H1 (cell line): Measurements from ENCODE around the gene MPPED1. TPM values are rescaled to one million over a fixed set of nuclear protein-coding genes. Genes with fewer than 3 reads are reported as not detected.

ENCODE experiments used
- BRCA1 ChIP-seq: IDR thresholded peaks from 2 replicates; pipeline ENCODE4 v1.6.1; 2012; ENCODE audit warnings: low read depth, low read length, improper control_type of control experiment
- CBX5 ChIP-seq: fragments of 300-800, 300-1000 bp; sonication (generic); IDR thresholded peaks from 2 replicates; pipeline ENCODE4 v1.7.1; 2016; ENCODE audit warnings: antibody characterized with exemption, low read length, low read depth
- CREB1 ChIP-seq: IDR thresholded peaks from 2 replicates; pipeline ENCODE4 v1.6.1; 2012; ENCODE audit warnings: inconsistent platforms
- POU5F1 ChIP-seq: IDR thresholded peaks from 2 replicates; pipeline ENCODE4 v1.6.1; 2011; ENCODE audit warnings: low read depth, mild to moderate bottlenecking, low read length, moderate library complexity
- TCF12 ChIP-seq: IDR thresholded peaks from 2 replicates; pipeline ENCODE4 v1.6.1; 2011; ENCODE audit warnings: low read depth, mild to moderate bottlenecking, low read length
- polyA plus RNA-seq, 7 experiments: library from polyadenylated mRNA; depleted of rRNA in 3 of 7; stranded (reverse) in 5 of 7; unstranded in 2 of 7; fragments of >200 nt in 5 of 7; fragments of 200-250 nt in 2 of 7; gene quantifications; 1 replicate in 5 of 7; 2 replicates in 1 of 7; 4 replicates in 1 of 7; pipeline versions ENCODE4 v1.2.1 to v1.2.3, GENCODE V29; 2011 to 2013; ENCODE audit warnings: missing spikeins in 2 of 7, mixed read lengths in 2 of 7
- total RNA-seq: library from RNA; stranded (reverse); fragmentation: NEBNext Ultra II Directional; extraction: Animal tissue kit (Norgen Biotek cat#: 25700); gene quantifications from 2 replicates; pipeline ENCODE4 v1.2.1, GENCODE V29; 2021

Gene MPPED1
- total and polyA plus RNA-seq, 2 of the 8 experiments (the other 6 are each of a cell fraction or from before 2014, with no cell fraction given) = 0.29 to 0.37 TPM

- TF ChIP-seq TCF12 (no peak), POU5F1 (no peak), CREB1 (no peak), CBX5 (no peak), BRCA1 (no peak)
These were observed 22.6 kb downstream of the MPPED1 start (continued) for GRCh38 chr22:43434275-43434927.
